Left lobe of liver (tissue), 2 donors: Measurements from ENCODE around the gene GLT6D1. TPM values are rescaled to one million over a fixed set of nuclear protein-coding genes. Genes with fewer than 3 reads are reported as not detected.
"Not testable (repeated sequence)": the region's sequence is repeated elsewhere in the genome, so short reads cannot be mapped to it uniquely, and the experiment has no call there.

ENCODE experiments used
- ATAC-seq: fragments of 200-7000 bp; cut with Tn5 transposase; one replicate; pipeline ENCODE4 v1.9.1; 2020; ENCODE audit warnings: mild to moderate bottlenecking, moderate library complexity
- DNase-seq: peaks from one replicate; pipeline ENCODE4 v3.0.0-alpha.2; 2020; ENCODE audit warnings: low spot score
- total RNA-seq: library from RNA; stranded (reverse); gene quantifications from one replicate; pipeline ENCODE4 v1.2.1, GENCODE V29; 2021
- donor health status: DM: no; HTN: no; CAD: no; lungs with moderate emphysema.
- donor health status: DM: no; HTN: yes; CAD: no.

GLT6D1 gene
- total RNA-seq, 1 donor from 2014 or later: not detected

- DNase-seq (no peak), ATAC-seq (no peak)
Observed at GRCh38 chr9:135641047-135641446, 1.7 kb upstream of the GLT6D1 start.

DNA sequence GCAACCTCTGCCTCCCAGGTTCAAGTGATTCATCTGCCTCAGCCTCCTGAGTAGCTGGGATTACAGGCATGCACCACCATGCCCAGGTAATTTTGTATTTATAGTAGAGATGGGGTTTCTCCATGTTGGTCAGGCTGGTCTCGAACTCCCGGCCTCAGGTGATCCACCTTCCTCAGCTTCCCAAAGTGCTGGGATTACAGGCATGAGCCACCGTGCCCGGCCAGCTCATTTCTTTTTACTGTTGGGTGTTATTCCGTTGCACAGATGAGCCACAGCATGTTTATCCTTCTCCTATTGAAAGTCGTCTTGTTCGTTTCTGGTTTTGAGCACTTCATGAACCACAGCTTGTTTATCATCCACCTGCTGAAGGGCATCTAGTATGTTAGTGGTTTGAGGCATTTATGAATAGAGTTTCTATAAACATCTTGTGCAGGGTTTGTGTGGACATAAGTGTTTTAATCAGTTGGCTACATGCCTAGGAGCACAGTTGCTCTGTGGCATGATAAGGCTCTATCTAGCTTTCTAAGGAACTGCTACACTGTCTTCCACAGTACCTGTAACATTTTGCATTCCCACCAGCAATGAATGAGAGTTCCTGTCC is 2.3 kb downstream of the GLT6D1 start:
- DNase-seq, ATAC-seq: not testable (repeated sequence)

- DNase-seq: no peak
- no peak for ATAC-seq
Observed at GRCh38 chr9:135632841-135633240, 6.5 kb downstream of the GLT6D1 start.

GRCh38 chr9:135624282-135624681 is 15.1 kb downstream of the GLT6D1 start:
- DNase-seq (no peak), ATAC-seq (no peak)

DNA sequence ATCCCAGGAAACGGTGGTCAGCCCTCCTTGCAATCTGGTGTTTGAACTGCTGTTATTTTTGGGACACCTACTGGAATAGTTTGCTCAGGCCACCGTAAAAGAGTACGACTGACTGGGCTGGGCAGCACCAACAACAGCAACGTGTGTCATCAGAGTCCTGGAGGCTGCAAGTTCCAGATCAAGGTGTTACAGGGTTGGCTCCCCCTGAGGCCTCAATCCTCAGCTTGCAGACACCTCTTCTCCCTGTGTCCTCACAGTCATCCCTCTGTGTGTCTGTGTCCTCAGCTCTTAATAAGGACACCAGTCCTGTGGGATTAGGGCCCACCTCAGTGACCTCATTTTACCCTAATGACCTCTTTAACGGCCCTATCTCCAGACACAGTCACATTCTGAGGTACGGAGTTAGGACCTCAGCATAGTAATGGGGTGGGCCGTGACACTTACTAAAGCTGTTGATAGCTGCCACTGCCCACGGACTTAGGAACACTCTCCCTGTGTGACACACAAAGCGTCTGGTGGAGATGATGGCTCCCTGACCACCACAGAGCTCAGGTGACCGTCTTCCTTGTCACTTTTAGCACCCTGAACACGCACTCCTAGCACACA is 16.8 kb downstream of the GLT6D1 start:
- ATAC-seq (no peak), DNase-seq (no peak)

GRCh38 chr9:135620558-135620957 is 18.8 kb downstream of the GLT6D1 start:
- no peak for DNase-seq
- ATAC-seq: no peak

GRCh38 chr9:135619599-135619886 is 19.8 kb downstream of the GLT6D1 start:
- DNase-seq (no peak), ATAC-seq (no peak)

- ATAC-seq (no peak), DNase-seq (no peak)
Observed at GRCh38 chr9:135618866-135619598, 20.3 kb downstream of the GLT6D1 start.

GRCh38 chr9:135617991-135618411 is 21.3 kb downstream of the GLT6D1 start:
- no peak for ATAC-seq
- DNase-seq: no peak

DNA sequence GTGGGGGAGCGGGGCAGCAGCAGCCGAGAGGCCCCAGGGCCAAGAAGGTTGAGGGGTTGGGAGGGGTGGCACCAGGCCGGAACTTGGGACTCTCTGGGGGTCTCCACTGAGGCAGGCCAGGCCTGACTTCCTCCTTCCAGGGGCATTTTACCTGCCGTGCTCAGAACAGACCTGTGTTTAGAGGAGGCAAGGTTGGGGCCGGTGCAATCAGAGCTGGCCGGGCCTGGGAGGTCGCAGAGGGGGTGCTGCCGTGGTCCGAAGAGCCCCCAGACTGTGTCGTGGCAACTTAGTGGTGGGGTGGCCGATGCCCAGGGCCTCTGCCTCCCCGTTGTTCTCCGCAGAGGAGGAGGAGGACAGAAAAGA is 21.8 kb downstream of the GLT6D1 start:
- no peak for ATAC-seq

GRCh38 chr9:135616619-135617537 is 22.5 kb downstream of the GLT6D1 start:
- no peak for ATAC-seq

More for the DNA sequence above, 21.8 kb downstream of the GLT6D1 start:
- no peak for DNase-seq

GRCh38 chr9:135615666-135616618 is 23.4 kb downstream of the GLT6D1 start:
- DNase-seq (no peak), ATAC-seq (peak; percentile 17)

More at GRCh38 chr9:135616619-135617537, 22.5 kb downstream of the GLT6D1 start:
- DNase-seq: no peak

DNA sequence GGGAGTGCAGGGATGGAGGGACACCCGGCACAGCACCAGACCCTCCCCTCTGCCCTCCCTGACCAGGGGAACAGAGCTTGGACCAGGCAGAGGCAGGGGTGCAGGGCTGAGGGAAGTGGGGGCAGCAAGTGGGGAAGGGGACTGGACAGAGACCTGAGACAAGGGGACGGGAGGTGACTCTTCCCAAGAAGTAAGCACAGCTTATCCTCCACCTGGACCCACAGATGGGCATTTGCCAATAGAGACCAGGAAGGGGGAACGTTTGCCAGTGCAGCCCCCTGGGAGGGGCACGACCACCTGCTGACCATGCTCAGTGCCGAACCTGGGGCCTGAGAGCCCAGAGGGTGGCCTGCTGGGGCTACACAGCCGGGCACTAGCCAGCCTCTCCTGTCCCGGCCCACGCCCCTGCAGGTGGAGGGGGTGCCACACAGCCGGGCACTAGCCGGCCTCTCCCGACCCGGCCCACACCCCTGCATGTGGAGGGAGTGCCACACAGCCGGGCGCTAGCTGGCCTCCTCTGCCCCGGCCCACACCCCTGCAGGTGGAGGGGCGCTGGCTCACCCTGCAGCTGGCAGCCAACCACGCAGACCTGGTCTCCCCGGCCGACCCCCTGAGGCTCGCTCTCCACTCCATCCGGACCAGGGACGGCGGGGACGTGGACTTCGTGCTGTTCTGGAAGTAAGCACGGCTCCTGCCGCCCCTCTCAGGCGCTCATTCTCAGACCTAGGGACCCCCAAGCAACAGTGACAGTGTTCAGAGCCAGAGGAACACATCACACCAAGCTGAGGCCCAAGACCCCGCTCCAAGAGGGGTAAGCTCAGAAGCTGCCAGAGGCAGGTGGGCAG is 24.3 kb downstream of the GLT6D1 start:
- DNase-seq: no peak
- ATAC-seq: no peak

DNA sequence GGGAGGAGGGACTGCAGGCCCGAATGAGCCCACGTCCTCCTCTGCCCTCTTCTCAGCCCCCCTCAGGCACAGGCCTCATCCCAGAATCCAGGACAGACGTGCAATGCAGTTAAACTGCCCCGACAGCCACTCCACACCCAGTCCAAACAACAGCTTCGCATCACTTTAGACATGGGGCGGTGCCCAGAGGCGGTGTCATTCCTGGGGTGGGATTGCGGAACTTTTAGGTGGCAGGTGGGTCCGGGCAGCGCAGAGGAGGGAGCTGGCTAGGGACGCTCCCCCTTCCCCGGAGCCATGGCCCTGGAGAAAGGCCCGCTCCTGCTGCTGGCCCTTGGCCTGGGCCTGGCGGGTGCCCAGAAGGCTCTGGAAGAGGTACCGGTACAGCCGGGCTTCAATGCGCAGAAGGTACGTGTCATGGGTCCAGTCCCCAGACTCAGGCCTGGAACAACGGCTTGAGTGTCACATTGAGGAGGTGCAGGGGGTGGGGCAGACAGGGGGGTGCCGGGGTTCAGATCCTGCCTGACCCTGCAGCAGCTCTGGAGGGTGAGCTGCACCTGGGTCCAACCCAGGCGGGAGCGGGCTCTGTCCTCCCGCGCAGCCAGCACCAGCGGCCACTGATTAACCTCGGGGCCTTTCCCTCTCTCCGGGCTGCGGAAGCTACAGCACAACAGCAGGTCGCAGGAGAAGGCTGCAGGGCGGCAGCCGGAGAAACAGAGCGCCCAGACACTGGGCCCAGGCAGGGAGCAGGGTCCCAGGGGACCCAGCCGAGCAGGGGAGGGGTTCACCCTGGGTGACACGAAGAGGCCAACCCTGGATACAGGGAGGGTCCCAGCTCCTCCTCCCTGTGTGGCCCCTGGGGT is 25.2 kb downstream of the GLT6D1 start:
- DNase-seq: no peak
- ATAC-seq: no peak

- DNase-seq: no peak
Observed at GRCh38 chr9:135612981-135613910, 26.1 kb downstream of the GLT6D1 start.

DNA sequence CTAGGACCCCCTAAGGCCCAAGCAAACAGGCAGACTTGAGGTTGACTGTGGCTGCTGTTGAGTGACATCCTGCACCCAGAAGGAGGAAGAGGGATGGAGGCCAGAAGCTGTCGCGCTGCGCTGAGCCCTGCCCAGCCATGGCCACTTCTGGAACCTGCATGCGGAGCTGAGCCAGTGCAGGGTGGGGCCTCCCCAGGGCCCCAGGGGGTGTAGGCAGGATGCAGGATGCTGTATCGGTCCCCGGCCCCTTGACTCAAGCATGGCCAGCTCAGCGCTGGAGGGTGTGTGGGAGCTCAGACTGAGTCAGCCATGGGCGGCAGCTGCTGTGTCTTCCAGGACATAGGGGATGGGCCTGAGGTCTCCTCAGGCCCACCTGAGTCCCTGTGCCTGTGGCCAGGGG is 26.9 kb downstream of the GLT6D1 start:
- no peak for DNase-seq
- ATAC-seq: no peak

More at GRCh38 chr9:135612981-135613910, 26.1 kb downstream of the GLT6D1 start:
- ATAC-seq: no peak

GRCh38 chr9:135611875-135612209 is 27.5 kb downstream of the GLT6D1 start:
- DNase-seq: no peak
- no peak for ATAC-seq
